Stimulated activated CD4-positive, alpha-beta T cell treated with anti-CD3 and anti-CD28 coated beads, Interleukin-15, amount 100 ng/mL, for 48 hours (primary cell): ENCODE data around the gene LILRA6.

Experiments
- DNase-seq, 2 donors: peaks; one replicate each; pipeline ENCODE4 v3.0.0-alpha.2; 2020; ENCODE audit warnings: low read depth in 2 of 2

The LILRA6 gene

DNA sequence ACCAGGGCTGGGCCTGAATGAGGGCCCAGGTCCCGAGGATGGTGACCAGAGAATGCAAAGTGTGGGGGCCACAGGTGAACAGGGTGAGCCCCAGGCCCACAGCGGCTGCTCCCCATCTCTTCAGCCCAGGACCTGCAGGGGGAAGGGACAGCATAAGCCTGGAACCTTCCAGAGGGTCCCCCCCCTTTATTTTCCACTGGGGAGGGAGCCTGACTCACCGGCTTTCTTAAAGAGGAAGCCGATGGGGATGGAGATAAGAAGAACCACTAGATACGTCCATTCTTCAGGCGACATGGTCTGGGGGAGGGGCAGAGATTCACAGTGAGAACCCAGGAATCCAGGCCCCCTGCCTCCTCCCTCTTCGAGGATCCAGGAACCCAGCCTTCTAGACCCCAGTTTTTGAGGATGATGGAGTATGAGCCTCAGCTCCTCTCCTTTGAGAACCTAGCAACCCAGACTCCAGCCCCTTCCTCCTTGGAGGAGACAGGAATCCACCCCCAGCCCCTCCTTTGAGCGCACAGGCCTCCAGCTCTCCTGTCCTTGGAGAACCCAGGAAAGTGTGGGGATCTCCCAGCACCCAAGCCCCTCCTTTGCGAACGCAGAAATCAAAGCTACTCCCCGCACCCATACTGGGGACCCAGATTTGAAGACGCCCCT lies 54.2 kb downstream of the LILRA6 start:
- DNase-seq, result peak in 1 of 2 donors; percentile 57

DNA sequence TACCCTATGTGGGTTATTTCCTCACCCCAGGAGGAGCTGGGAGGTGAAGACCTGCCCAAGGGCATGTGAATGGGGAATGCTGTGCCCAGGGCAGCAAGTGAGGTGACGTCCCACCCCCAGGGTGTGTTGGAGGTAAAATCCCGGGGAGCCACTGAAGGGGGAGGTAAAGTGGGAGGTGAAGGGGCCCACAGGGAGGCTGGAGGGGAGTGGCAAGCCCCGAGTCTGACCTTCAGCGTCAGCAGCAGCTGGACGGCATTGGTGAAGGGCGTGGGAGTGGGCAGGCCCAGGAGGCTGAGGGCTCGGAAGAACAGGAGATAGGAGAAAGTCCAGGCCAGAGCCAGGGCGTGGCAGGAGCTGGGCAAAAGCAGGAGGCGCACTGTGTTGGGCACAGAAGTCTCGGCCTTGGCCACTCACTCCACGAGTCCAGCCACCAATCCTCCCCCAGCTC lies 55.6 kb downstream of the LILRA6 start:
- DNase-seq, result no peak
